OCI-LY1 (cell line): ENCODE data around the gene RFTN1.

Experiments used
- EZH2 ChIP-seq: fragments of 200-600 bp; sonication (generic), shearing (Covaris generic); IDR thresholded peaks from 2 replicates; pipeline ENCODE4 v1.8.0; 2017; ENCODE audit warnings: borderline replicate concordance, mixed run types, mild to moderate bottlenecking, antibody characterized with exemption, low read length, moderate library complexity, mixed read lengths
- TF ChIP-seq, protein P1 (sequence below): fragments of 200-600 bp; sonication (generic), shearing (Covaris generic); IDR thresholded peaks from 2 replicates; pipeline ENCODE4 v1.5.1; 2017; ENCODE audit warnings: mild to moderate bottlenecking, antibody characterized with exemption, low read length, moderate library complexity, mixed read lengths

DNA sequence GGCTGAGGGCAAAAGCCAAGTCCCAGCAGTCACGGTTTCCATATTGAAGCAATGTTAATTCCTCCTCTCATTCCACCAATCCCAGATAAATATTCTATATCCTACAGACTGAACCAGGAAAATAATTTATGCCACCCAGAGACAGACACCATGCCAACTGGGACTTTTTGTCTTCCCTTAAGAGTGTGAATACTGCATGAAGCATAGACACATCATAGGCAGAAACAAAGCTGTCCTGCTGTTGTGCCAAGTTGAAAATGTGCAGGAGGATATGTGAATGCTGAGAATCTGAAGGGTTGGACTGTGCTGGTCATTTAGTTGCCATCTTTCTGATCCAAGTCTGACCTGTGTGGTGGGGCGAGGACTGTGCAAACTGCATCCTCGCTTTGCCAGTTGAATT, 37.7 kb downstream of the RFTN1 start:
- TF ChIP-seq, protein P1, sequence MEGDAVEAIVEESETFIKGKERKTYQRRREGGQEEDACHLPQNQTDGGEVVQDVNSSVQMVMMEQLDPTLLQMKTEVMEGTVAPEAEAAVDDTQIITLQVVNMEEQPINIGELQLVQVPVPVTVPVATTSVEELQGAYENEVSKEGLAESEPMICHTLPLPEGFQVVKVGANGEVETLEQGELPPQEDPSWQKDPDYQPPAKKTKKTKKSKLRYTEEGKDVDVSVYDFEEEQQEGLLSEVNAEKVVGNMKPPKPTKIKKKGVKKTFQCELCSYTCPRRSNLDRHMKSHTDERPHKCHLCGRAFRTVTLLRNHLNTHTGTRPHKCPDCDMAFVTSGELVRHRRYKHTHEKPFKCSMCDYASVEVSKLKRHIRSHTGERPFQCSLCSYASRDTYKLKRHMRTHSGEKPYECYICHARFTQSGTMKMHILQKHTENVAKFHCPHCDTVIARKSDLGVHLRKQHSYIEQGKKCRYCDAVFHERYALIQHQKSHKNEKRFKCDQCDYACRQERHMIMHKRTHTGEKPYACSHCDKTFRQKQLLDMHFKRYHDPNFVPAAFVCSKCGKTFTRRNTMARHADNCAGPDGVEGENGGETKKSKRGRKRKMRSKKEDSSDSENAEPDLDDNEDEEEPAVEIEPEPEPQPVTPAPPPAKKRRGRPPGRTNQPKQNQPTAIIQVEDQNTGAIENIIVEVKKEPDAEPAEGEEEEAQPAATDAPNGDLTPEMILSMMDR, result no peak
- no peak for TF ChIP-seq EZH2
